K562 (cell line): Measurements from ENCODE around the gene ASF1B. TPM values are rescaled to one million over a fixed set of nuclear protein-coding genes. Genes with fewer than 3 reads are reported as not detected.

ENCODE experiments used
- ATAC-seq: fragments of 200-7000 bp; cut with Tn5 transposase; 3 replicates; pipeline ENCODE4 v1.9.1; 2020; ENCODE audit warnings: moderate library complexity
- BruUV-seq: library from RNA; stranded (reverse); fragments of 400-500 nt; replicated peaks from 2 replicates; lab custom pipeline; 2021; lab: Mats Ljungman, UMichigan
- CTCF ChIA-PET: fragments of 300-600 bp; formaldehyde crosslinking; extraction: SDS; loops from one replicate; lab custom pipeline; 2021; ENCODE audit warnings: low intra/inter-chr PET ratio; lab: Yijun Ruan, JAX
- POLR2A ChIA-PET: fragments of 300-600, 350-650 bp; sonication (Branson Sonifier 250); formaldehyde crosslinking; extraction: SDS; loops from one replicate; lab custom pipeline; 2021; ENCODE audit warnings: antibody characterized with exemption, inconsistent platforms; lab: Yijun Ruan, JAX
- DNase-seq, 4 experiments: peaks; one replicate each; pipeline versions ENCODE4 v3.0.0 to v3.0.0-alpha.2; 2011 to 2018; ENCODE audit warnings: low spot score in 3 of 4, mixed read lengths in 3 of 4; ENCODE audit errors: extremely low read depth in 1 of 4
- FAIRE-seq: peaks from 2 replicates; lab custom pipeline; 2011; peaks lifted over from hg19 to GRCh38; lab: Jason Lieb, UNC
- H2AFZ ChIP-seq: 2 replicates; pipeline ENCODE4 v1.6.0; 2011; ENCODE audit warnings: low read depth, low read length, control low read depth, inconsistent platforms
- H3K27ac ChIP-seq: fragments of 200-600 bp; 3 replicates; pipeline ENCODE4 v1.8.0; 2011; ENCODE audit warnings: low read depth, mild to moderate bottlenecking, control low read depth, inconsistent platforms, low read length, moderate library complexity, mixed read lengths; ENCODE audit errors: extremely low read depth
- H3K27me3 ChIP-seq, 2 experiments: fragments of 300-600 bp in 1 of 2; 2 replicates in 1 of 2; 3 replicates in 1 of 2; pipeline versions ENCODE4 v1.6.0 to v1.8.0; 2011; ENCODE audit warnings: inconsistent platforms in 2 of 2, low read length in 2 of 2, mild to moderate bottlenecking in 1 of 2, mixed read lengths in 1 of 2, moderate library complexity in 1 of 2; ENCODE audit not compliant: control insufficient read depth in 2 of 2, insufficient read depth in 2 of 2
- H3K36me3 ChIP-seq: fragments of 300-600 bp; 3 replicates; pipeline ENCODE4 v1.8.0; 2011; ENCODE audit warnings: mild to moderate bottlenecking, low read length, inconsistent platforms; ENCODE audit not compliant: control insufficient read depth, insufficient read depth
- H3K4me1 ChIP-seq, 2 experiments: fragments of 200-600 bp in 1 of 2; replicated peaks in 1 of 2; 2 replicates in 1 of 2; 3 replicates in 1 of 2; pipeline versions ENCODE4 v1.5.1 to v1.8.0; 2011; ENCODE audit warnings: inconsistent platforms in 2 of 2, low read length in 2 of 2, mild to moderate bottlenecking in 1 of 2, mixed read lengths in 1 of 2, moderate library complexity in 1 of 2; ENCODE audit not compliant: control insufficient read depth in 2 of 2, insufficient read depth in 2 of 2
- H3K4me2 ChIP-seq: 2 replicates; pipeline ENCODE4 v1.6.1; 2011; ENCODE audit warnings: low read length, control low read depth, inconsistent platforms, mixed read lengths; ENCODE audit not compliant: insufficient read depth
- H3K4me3 ChIP-seq: fragments of 200-600 bp; sonication (generic), shearing (Covaris generic); 2 replicates; pipeline ENCODE4 v1.5.1; 2016; ENCODE audit warnings: control low read depth, inconsistent platforms
- H3K79me2 ChIP-seq: fragments of 200-600 bp; 3 replicates; pipeline ENCODE4 v1.8.0; 2011; ENCODE audit warnings: low read length, inconsistent platforms; ENCODE audit not compliant: control insufficient read depth, insufficient read depth
- H3K9ac ChIP-seq, 2 experiments: 2 replicates each; pipeline versions ENCODE4 v1.6.0 to v1.6.1; 2011; ENCODE audit warnings: low read depth in 2 of 2, low read length in 2 of 2, control low read depth in 1 of 2, inconsistent platforms in 1 of 2, mild to moderate bottlenecking in 1 of 2, mixed read lengths in 1 of 2; ENCODE audit not compliant: insufficient read depth in 1 of 2
- H3K9me1 ChIP-seq: one replicate; pipeline ENCODE4 v1.6.0; 2011; ENCODE audit warnings: inconsistent platforms, mild to moderate bottlenecking, low read length, moderate library complexity; ENCODE audit not compliant: control insufficient read depth, insufficient read depth
- H3K9me3 ChIP-seq: replicated peaks from 2 replicates; pipeline ENCODE4 v1.5.1; 2011; ENCODE audit warnings: low read depth, low read length, inconsistent platforms; ENCODE audit not compliant: control insufficient read depth, insufficient read depth
- H4K20me1 ChIP-seq: replicated peaks from 2 replicates; pipeline ENCODE4 v1.6.1; 2011; ENCODE audit warnings: low read length, inconsistent platforms, mixed read lengths; ENCODE audit not compliant: control insufficient read depth, insufficient read depth
- CBFA2T3 ChIP-seq: fragments of 450-650 bp; IDR thresholded peaks from 2 replicates; pipeline ENCODE4 v1.6.1; 2017
- CBX3 ChIP-seq, 2 experiments: IDR thresholded peaks; 1 replicate in 1 of 2; 2 replicates in 1 of 2; pipeline ENCODE4 v1.6.1; 2012; ENCODE audit warnings: inconsistent platforms in 2 of 2, low read length in 2 of 2, borderline replicate concordance in 1 of 2, control low read depth in 1 of 2
- CLOCK ChIP-seq: fragments of 250-450 bp; sonication (Bioruptor Pico); IDR thresholded peaks from 2 replicates; pipeline ENCODE4 v1.4.0; 2020; ENCODE audit warnings: mild to moderate bottlenecking, moderate library complexity, borderline replicate concordance
- DACH1 ChIP-seq: fragments of 450-650 bp; IDR thresholded peaks from 2 replicates; pipeline ENCODE4 v1.6.1; 2018; ENCODE audit not compliant: partially characterized antibody
- GATA2 ChIP-seq: sonication (generic); formaldehyde crosslinking; IDR thresholded peaks from 2 replicates; pipeline ENCODE4 v1.4.0; 2020; ENCODE audit warnings: mild to moderate bottlenecking, missing genetic modification reagents
- HNRNPK ChIP-seq: fragments of 200-400 bp; formaldehyde crosslinking; IDR thresholded peaks from one replicate; pipeline ENCODE4 v1.6.1; 2018; ENCODE audit warnings: mild to moderate bottlenecking, low read depth, low read length; ENCODE audit not compliant: poor library complexity, severe bottlenecking
- LARP7 ChIP-seq: fragments of 450-650 bp; IDR thresholded peaks from 2 replicates; pipeline ENCODE4 v1.6.1; 2016
- MCM3 ChIP-seq: fragments of 450-650 bp; IDR thresholded peaks from 2 replicates; pipeline ENCODE4 v1.6.1; 2016
- MEF2A ChIP-seq: IDR thresholded peaks from 2 replicates; pipeline ENCODE4 v1.6.1; 2011; ENCODE audit warnings: low read depth, mild to moderate bottlenecking, low read length, moderate library complexity; ENCODE audit not compliant: control insufficient read depth
- NCOR1 ChIP-seq: fragments of 450-650 bp; IDR thresholded peaks from 2 replicates; pipeline ENCODE4 v1.6.1; 2016; ENCODE audit warnings: mild to moderate bottlenecking, moderate library complexity
- PRMT5 ChIP-seq: sonication (generic); formaldehyde crosslinking; IDR thresholded peaks from 2 replicates; pipeline ENCODE4 v1.5.0; 2020; ENCODE audit warnings: missing genetic modification reagents
- PTTG1 ChIP-seq: fragments of 450-650 bp; IDR thresholded peaks from 2 replicates; pipeline ENCODE4 v1.6.1; 2016; ENCODE audit warnings: low read depth, mild to moderate bottlenecking, missing genetic modification characterization, missing compliant biosample characterization
- RBBP5 ChIP-seq: fragments of 200-600 bp; sonication (generic); IDR thresholded peaks from 2 replicates; pipeline ENCODE4 v1.6.1; 2012; ENCODE audit warnings: borderline replicate concordance, mild to moderate bottlenecking, low read length, control low read depth, inconsistent platforms; ENCODE audit not compliant: insufficient read depth, poor library complexity, severe bottlenecking
- RBM39 ChIP-seq: fragments of 200-400 bp; formaldehyde crosslinking; optimal IDR thresholded peaks from 2 replicates; pipeline ENCODE3; 2018; ENCODE audit warnings: low read depth, low read length
- RNF2 ChIP-seq: sonication (generic); IDR thresholded peaks from 2 replicates; pipeline ENCODE4 v1.6.1; 2016
- TCF7 ChIP-seq: sonication (generic); IDR thresholded peaks from 2 replicates; pipeline ENCODE4 v1.6.1; 2016; ENCODE audit warnings: antibody characterized with exemption, borderline replicate concordance
- XRCC4 ChIP-seq: IDR thresholded peaks from one replicate; pipeline ENCODE4 v1.6.1; 2011; ENCODE audit not compliant: insufficient read depth, insufficient read length; ENCODE audit errors: extremely low read depth
- XRCC5 ChIP-seq: fragments of 200-400 bp; formaldehyde crosslinking; IDR thresholded peaks from 2 replicates; pipeline ENCODE4 v1.6.1; 2017; ENCODE audit warnings: low read depth, mild to moderate bottlenecking, low read length
- WGBS: fragments of 100-300 bp; shearing (Covaris generic); methylation state at CpG from one replicate; pipeline ENCODE4 v1.1.6; 2016; ENCODE audit warnings: low coverage, mixed read lengths; ENCODE audit not compliant: insufficient coverage; ENCODE audit errors: missing lambda C conversion rate; 5-methylcytosine and 5-hydroxymethylcytosine counted together
- in situ Hi-C: fragments of 300-500 bp; cut with MboI; formaldehyde crosslinking; loops from 4 replicates; pipeline ENCODE4 v1.15.0; 2018; ENCODE audit warnings: inconsistent platforms, mixed read lengths
- intact Hi-C: fragments of 100-400 bp; cut with micrococcal nuclease; formaldehyde crosslinking; loops from 2 replicates; pipeline ENCODE4 v1.14.2; 2022
- polyA plus RNA-seq, 8 experiments: library from polyadenylated mRNA; depleted of rRNA in 4 of 8; stranded (reverse) in 5 of 8; unstranded in 3 of 8; fragments of >200 nt; fragmentation: Nextera tagmentation in 2 of 8; fragmentation: Illumina TruSeq in 1 of 8; extraction: Ambion mirVana in 2 of 8; extraction: Trizol in 1 of 8; gene quantifications; 2 replicates each; pipeline versions ENCODE4 v1.2.1 to v1.2.3, GENCODE V29; 2011 to 2014; ENCODE audit warnings: inconsistent platforms in 1 of 8, missing spikeins in 1 of 8
- total RNA-seq, 7 experiments: library from RNA; depleted of rRNA in 6 of 7; stranded (reverse); fragments of >200 nt in 6 of 7; fragmentation: Illumina TruSeq in 2 of 7; extraction: Trizol in 2 of 7; gene quantifications; 2 replicates each; pipeline versions ENCODE4 v1.2.1 to v1.2.3, GENCODE V29; 2011 to 2021; ENCODE audit warnings: low replicate concordance in 1 of 7
- TF ChIP-seq, protein P1 (sequence below): fragments of 450-650 bp; formaldehyde crosslinking; IDR thresholded peaks from 2 replicates; pipeline ENCODE4 v1.4.0; 2020; ENCODE audit warnings: mild to moderate bottlenecking
- TF ChIP-seq, protein P2 (sequence below): fragments of 250-450 bp; sonication (Bioruptor Pico); IDR thresholded peaks from 2 replicates; pipeline ENCODE4 v1.4.0; 2020; ENCODE audit warnings: mild to moderate bottlenecking

The ASF1B gene
- total and polyA plus RNA-seq, 9 of the 15 experiments (the other 6 are each of a cell fraction or from before 2014, with no cell fraction given): 6.0 to 69.4 (median 53.3) TPM

DNA sequence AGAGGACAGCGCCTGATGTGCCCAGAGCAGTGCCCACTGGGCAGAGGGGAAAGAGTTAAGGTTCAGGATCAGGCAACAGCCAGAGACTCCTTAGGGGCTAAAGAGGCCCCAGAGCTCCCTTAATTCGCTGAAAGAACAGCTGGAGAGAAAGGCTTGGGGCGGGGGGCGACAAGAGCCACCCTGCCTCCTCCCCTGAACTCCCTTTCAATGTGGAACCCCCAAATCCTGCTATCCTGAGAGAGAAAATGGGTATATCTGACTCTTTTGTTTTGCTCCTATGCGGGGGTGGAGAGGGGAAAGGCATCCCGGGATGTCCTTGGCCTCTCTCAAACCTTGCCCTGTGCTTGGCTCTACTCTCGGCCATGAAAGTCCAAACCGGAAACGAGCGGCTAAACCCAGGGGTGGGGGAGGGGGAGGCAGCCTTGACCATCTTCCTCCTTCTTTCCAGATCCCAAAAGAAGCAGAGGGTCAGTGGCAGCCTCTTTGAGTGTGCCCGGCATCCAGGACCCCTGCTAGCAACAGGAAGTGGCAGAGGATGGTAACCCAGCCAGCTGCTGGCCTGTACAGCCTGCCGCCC lies 23.5 kb downstream of the ASF1B start:
- no peak overlapping the region for H2AFZ ChIP-seq
- peaks cover 24% of the 10 kb centered on the region for H3K79me2 ChIP-seq
- ChIA-PET POLR2A (interaction anchor here (0.6 to 2.0 kb wide), 4 partner anchors 9 to 1285 kb away, joined by 3 to 5 read pairs (median 4); partner anchors contain the start of gene ASF1B), CTCF (no interaction called here)
- no peaks in the 10 kb centered on the region for H4K20me1 ChIP-seq
- intact Hi-C loops: no loop called here
- ATAC-seq: no peak
- no peaks in the 10 kb centered on the region; the same call in 2 of the 3 replicates for H3K36me3 ChIP-seq
- H3K4me3 ChIP-seq: no peak overlapping the region
- no peak overlapping the region for H3K27ac ChIP-seq
- whole genome bisulfite sequencing: 67% methylated on average over 12 of the region's 12 CpGs
- in situ Hi-C loops: no loop called here
- no peak for TF ChIP-seq MEF2A
- TF ChIP-seq GATA2 (CRISPR knock-in tag): no peak
- TF ChIP-seq XRCC4: no peak
- no peak for TF ChIP-seq MCM3
- TF ChIP-seq, protein P1, sequence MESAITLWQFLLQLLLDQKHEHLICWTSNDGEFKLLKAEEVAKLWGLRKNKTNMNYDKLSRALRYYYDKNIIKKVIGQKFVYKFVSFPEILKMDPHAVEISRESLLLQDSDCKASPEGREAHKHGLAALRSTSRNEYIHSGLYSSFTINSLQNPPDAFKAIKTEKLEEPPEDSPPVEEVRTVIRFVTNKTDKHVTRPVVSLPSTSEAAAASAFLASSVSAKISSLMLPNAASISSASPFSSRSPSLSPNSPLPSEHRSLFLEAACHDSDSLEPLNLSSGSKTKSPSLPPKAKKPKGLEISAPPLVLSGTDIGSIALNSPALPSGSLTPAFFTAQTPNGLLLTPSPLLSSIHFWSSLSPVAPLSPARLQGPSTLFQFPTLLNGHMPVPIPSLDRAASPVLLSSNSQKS (CRISPR knock-in tag): no peak
- TF ChIP-seq, protein P2, sequence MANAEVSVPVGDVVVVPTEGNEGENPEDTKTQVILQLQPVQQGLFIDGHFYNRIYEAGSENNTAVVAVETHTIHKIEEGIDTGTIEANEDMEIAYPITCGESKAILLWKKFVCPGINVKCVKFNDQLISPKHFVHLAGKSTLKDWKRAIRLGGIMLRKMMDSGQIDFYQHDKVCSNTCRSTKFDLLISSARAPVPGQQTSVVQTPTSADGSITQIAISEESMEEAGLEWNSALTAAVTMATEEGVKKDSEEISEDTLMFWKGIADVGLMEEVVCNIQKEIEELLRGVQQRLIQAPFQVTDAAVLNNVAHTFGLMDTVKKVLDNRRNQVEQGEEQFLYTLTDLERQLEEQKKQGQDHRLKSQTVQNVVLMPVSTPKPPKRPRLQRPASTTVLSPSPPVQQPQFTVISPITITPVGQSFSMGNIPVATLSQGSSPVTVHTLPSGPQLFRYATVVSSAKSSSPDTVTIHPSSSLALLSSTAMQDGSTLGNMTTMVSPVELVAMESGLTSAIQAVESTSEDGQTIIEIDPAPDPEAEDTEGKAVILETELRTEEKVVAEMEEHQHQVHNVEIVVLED: no peak
- TF ChIP-seq RNF2: no peak
- TF ChIP-seq LARP7: no peak
- no peak for TF ChIP-seq TCF7
- TF ChIP-seq XRCC5: no peak
- no peak for TF ChIP-seq RBM39
- TF ChIP-seq RBBP5: no peak
- no peak for TF ChIP-seq DACH1
- no peak for TF ChIP-seq HNRNPK
- no peak for TF ChIP-seq CLOCK (CRISPR knock-in tag)
- TF ChIP-seq NCOR1: no peak
- TF ChIP-seq PRMT5 (CRISPR knock-in tag): no peak
- TF ChIP-seq CBFA2T3: no peak
- no peak for TF ChIP-seq CBX3 (IDR thresholded peaks at IDR 0.05; ENCODE audit: borderline replicate concordance in 1 of 2, low read length in 2 of 2)
- no peak for TF ChIP-seq PTTG1 (tag)
- no peak for DNase-seq
- H3K9me3 ChIP-seq: no peaks in the 10 kb centered on the region
- H3K9ac ChIP-seq: peak overlapping the region in 1 of 2 experiments; percentile 62; a peak in 2 of 4 replicates
- H3K9me1 ChIP-seq: peaks cover 4% of the 10 kb centered on the region
- peaks cover 32 to 47% of the 10 kb centered on the region in 2 experiments; a peak in 4 of 5 replicates for H3K4me1 ChIP-seq
- no peaks in the 10 kb centered on the region for H3K27me3 ChIP-seq
- H3K4me2 ChIP-seq: no peak overlapping the region
- no peak for FAIRE-seq
- BruUV-seq: no TSS peak
